ENCODE data around the gene BROX. TPM values are rescaled to one million over a fixed set of nuclear protein-coding genes. Genes with fewer than 3 reads are reported as not detected.

BROX gene
- total RNA-seq, 1 experiment from 2014 or later: 115 TPM

DNA sequence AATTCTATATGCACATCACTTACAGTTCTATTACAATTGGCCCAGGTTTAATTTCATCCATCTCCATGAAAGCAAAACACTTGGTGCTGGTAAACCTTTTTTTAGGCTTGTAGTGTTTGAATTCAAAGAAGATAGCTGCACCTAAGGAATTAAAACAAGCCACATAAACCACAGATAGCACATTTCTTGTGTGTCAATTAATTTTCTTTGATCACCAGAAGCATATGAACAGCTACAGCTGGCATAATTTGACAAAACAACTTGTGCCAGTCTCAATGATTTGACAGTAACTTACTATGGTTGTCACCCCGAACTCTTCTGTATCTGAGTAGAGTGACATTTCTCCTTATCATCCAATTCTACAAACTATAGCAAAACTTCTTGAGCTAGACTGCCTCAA is 42.3 kb upstream of the BROX start:
- no TSS peak for BruUV-seq (replicated peaks)
- H3K4me1 Mint-ChIP-seq (ENCODE audit: insufficient read depth, unreplicated experiment): no peaks in the 10 kb centered on the region
- peaks cover 87% of the 10 kb centered on the region for H3K36me3 Mint-ChIP-seq (ENCODE audit: insufficient read depth, unreplicated experiment)
- H3K27ac Mint-ChIP-seq (ENCODE audit: low read depth, unreplicated experiment): no peak overlapping the region
- ChIA-PET POLR2A (interaction anchor here (1.2 to 1.5 kb wide), 2 partner anchors 10 to 27 kb away, joined by 4 read pairs; no protein-coding TSS in a partner anchor), CTCF (interaction anchor here (0.7 to 1.3 kb wide), 3 partner anchors 16 to 215 kb away, joined by 3 to 6 read pairs (median 5); no protein-coding TSS in a partner anchor)
- intact Hi-C loops (cut with micrococcal nuclease): no loop called here
- no peak overlapping the region for H3K4me3 Mint-ChIP-seq (ENCODE audit: unreplicated experiment)
- no peaks in the 10 kb centered on the region for H3K27me3 Mint-ChIP-seq (ENCODE audit: insufficient read depth, unreplicated experiment)
- H3K9me3 Mint-ChIP-seq (ENCODE audit: unreplicated experiment): no peaks in the 10 kb centered on the region
- no peak for DNase-seq (ENCODE audit: unreplicated experiment)
- TF ChIP-seq, protein P1, sequence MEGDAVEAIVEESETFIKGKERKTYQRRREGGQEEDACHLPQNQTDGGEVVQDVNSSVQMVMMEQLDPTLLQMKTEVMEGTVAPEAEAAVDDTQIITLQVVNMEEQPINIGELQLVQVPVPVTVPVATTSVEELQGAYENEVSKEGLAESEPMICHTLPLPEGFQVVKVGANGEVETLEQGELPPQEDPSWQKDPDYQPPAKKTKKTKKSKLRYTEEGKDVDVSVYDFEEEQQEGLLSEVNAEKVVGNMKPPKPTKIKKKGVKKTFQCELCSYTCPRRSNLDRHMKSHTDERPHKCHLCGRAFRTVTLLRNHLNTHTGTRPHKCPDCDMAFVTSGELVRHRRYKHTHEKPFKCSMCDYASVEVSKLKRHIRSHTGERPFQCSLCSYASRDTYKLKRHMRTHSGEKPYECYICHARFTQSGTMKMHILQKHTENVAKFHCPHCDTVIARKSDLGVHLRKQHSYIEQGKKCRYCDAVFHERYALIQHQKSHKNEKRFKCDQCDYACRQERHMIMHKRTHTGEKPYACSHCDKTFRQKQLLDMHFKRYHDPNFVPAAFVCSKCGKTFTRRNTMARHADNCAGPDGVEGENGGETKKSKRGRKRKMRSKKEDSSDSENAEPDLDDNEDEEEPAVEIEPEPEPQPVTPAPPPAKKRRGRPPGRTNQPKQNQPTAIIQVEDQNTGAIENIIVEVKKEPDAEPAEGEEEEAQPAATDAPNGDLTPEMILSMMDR (IDR thresholded peaks at IDR 0.05; ENCODE audit: unreplicated experiment): no peak

DNA sequence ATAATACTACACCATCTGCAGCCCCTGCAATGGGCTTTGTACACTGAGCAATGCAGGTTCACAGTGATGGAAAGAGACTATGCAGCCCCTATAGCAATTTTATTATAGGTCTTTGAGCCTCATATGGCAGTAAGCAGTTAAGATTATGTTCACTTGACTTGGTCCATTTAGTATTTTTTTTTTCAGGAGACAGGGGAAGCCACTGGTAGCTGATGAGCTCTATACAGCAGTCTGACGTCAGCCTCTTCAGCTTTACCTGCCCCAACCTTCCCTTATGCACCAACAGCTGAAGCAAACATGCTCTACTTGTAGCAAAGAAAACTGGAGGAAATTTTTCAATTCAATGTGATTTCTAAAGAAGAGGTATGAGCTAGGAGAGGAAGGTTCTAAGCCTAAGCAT is 32.3 kb upstream of the BROX start:
- Mint-ChIP-seq H3K9me3 (ENCODE audit: unreplicated experiment) (no peaks in the 10 kb centered on the region), H3K4me1 (ENCODE audit: insufficient read depth, unreplicated experiment) (no peaks in the 10 kb centered on the region), H3K36me3 (ENCODE audit: insufficient read depth, unreplicated experiment) (peaks cover 60% of the 10 kb centered on the region), H3K4me3 (ENCODE audit: unreplicated experiment) (no peak overlapping the region), H3K27ac (ENCODE audit: low read depth, unreplicated experiment) (no peak overlapping the region), H3K27me3 (ENCODE audit: insufficient read depth, unreplicated experiment) (no peaks in the 10 kb centered on the region)
- TF ChIP-seq, protein P1 (IDR thresholded peaks at IDR 0.05; ENCODE audit: unreplicated experiment): no peak
- ChIA-PET CTCF (interaction anchor here (0.6 to 1.1 kb wide), 4 partner anchors 12 to 1138 kb away, joined by 3 to 5 read pairs (median 4); no protein-coding TSS in a partner anchor), POLR2A (interaction anchor here (1.0 to 1.3 kb wide), 6 partner anchors 8 to 217 kb away, joined by 3 to 8 read pairs (median 5); no protein-coding TSS in a partner anchor)
- intact Hi-C loops (cut with micrococcal nuclease): no loop called here
- DNase-seq (ENCODE audit: unreplicated experiment): no peak
- no TSS peak for BruUV-seq (replicated peaks)

DNA sequence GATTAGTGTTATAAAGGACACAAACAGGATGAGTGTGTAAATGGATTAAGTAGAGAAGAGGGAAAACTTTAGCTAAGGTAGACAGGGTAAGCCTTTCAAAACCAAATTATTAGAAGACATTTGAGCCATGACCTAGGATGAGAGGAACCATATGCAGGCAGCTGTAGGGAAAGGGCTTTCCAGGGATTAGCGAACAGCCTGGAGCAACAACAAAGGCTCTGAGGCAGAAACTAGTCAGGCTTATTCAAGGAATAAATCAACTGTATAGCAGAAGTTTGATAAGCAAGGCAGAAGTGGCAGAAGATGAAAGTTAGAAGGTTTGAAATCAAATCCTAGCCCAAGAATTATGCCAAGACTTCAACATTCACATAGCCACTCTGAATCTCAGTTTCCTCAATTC is 21.3 kb upstream of the BROX start:
- ChIA-PET CTCF (no interaction called here), POLR2A (interaction anchor here (1.0 to 2.4 kb wide), 4 partner anchors 10 to 22 kb away, joined by 3 to 10 read pairs (median 4); partner anchors contain the start of genes AIDA and BROX)
- TF ChIP-seq, protein P1 (IDR thresholded peaks at IDR 0.05; ENCODE audit: unreplicated experiment): no peak
- peak overlapping the region; percentile 0 for H3K27ac Mint-ChIP-seq (ENCODE audit: low read depth, unreplicated experiment)
- intact Hi-C loops (cut with micrococcal nuclease): no loop called here
- BruUV-seq (replicated peaks): no TSS peak
- no peaks in the 10 kb centered on the region for H3K9me3 Mint-ChIP-seq (ENCODE audit: unreplicated experiment)
- H3K27me3 Mint-ChIP-seq (ENCODE audit: insufficient read depth, unreplicated experiment): no peaks in the 10 kb centered on the region
- DNase-seq (ENCODE audit: unreplicated experiment): no peak
- peaks cover 42% of the 10 kb centered on the region for H3K36me3 Mint-ChIP-seq (ENCODE audit: insufficient read depth, unreplicated experiment)
- H3K4me1 Mint-ChIP-seq (ENCODE audit: insufficient read depth, unreplicated experiment): peaks cover 6% of the 10 kb centered on the region
- H3K4me3 Mint-ChIP-seq (ENCODE audit: unreplicated experiment): no peak overlapping the region

DNA sequence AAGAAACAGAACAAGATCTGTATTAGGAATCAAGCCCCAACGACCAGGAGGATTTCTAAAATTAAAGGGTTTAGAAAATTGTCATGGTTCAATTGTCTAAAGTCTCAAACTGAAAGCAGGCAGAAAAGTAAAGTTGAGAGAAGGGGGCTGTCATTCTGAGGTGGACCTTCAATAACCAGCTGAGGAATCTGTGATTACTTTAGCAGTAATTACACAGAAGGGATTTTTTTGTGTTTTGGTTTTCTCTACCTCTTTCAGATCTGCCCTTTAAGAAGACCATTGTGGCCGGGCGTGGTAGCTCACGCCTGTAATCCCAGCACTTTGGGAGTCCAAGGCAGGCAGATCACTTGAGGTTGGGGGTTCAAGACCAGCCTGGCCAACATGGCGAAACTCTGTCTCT is 17.4 kb upstream of the BROX start:
- ChIA-PET POLR2A (interaction anchor here (1.2 to 2.3 kb wide), 5 partner anchors 11 to 18 kb away, joined by 3 to 12 read pairs (median 6); partner anchors contain the start of genes AIDA and BROX), CTCF (interaction anchor here (0.7 to 1.2 kb wide), 4 partner anchors 11 to 553 kb away, joined by 3 to 6 read pairs (median 4); no protein-coding TSS in a partner anchor)
- no peaks in the 10 kb centered on the region for H3K27me3 Mint-ChIP-seq (ENCODE audit: insufficient read depth, unreplicated experiment)
- no peak overlapping the region for H3K4me3 Mint-ChIP-seq (ENCODE audit: unreplicated experiment)
- peaks cover 14% of the 10 kb centered on the region for H3K4me1 Mint-ChIP-seq (ENCODE audit: insufficient read depth, unreplicated experiment)
- TF ChIP-seq, protein P1 (IDR thresholded peaks at IDR 0.05; ENCODE audit: unreplicated experiment): no peak
- peaks cover 43% of the 10 kb centered on the region for H3K36me3 Mint-ChIP-seq (ENCODE audit: insufficient read depth, unreplicated experiment)
- H3K9me3 Mint-ChIP-seq (ENCODE audit: unreplicated experiment): no peaks in the 10 kb centered on the region
- peak overlapping the region; percentile 20 for H3K27ac Mint-ChIP-seq (ENCODE audit: low read depth, unreplicated experiment)
- intact Hi-C loops (cut with micrococcal nuclease): no loop called here
- DNase-seq (ENCODE audit: unreplicated experiment): no peak
- no TSS peak for BruUV-seq (replicated peaks)
